ENCODE results near the gene TRAF1.

The TRAF1 gene

GRCh38 chr9:120924698-120925534 lies 1.7 kb downstream of the TRAF1 start:
- no peak for DNase-seq (ENCODE audit: low spot score)

- DNase-seq (ENCODE audit: low spot score) = no peak
Measured at GRCh38 chr9:120923620-120924328, 2.8 kb downstream of the TRAF1 start.

DNA sequence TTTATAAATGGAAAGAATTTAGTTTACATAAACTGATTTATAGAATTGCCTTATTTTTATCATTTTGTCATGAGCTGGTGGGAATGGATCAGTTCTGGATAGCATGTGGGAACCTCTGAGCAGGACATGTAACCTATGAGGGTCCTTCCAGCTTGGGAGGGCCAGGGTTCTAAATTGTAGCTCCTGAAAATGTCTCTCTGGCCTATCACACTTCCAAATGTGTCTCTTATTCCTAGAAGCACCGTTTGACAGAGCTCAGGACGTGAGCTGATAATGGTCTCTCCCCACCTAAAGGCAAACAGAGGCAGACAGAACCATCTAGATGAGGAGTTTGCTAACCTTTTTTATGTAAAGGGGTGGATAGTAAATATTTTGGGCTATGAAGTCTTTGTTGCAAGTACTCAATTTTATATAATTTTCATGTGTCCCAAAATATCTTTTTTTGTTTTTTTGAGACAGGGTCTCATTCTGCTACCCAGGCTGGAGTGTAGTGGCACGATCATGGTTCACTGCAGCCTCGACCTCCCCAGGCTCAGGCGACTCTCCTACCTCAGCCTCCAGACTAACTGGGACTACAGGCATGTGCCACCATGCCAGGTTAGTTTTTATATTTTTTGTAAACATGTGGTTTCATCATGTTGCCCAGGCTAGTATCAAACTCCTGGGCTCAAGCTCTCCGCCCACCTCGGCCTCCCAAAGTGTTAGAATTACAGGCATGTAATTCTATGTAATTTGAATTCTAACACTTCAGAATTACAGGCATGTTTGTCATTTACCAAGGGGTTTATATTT lies 4.0 kb downstream of the TRAF1 start:
- DNase-seq (ENCODE audit: low spot score) = no peak

DNA sequence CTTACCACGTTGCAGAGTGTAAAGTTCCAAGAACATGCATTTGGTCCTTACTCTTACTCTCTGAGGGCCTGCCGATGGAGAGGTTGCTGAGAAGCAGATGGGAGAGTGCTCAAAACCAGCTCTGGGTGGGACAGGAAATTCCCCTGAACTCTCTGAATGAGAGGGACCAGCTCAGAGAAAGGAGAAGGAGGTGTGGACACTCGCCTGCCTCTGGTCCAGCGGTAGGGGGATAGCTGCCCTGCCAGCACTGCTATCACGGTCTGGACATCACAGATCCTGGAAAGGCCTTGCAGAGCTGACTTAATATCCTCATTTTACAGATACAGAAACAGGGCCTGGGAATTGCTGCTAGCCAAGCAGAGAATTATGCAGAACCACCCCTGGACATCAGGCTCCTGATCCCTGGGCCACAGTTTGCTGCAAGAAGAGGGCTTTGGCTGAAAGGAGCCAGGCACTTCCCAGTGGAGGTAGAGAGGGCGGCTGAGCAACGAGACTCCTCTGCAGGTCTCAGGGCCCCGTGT lies 4.9 kb downstream of the TRAF1 start:
- no peak for DNase-seq (ENCODE audit: low spot score)

DNA sequence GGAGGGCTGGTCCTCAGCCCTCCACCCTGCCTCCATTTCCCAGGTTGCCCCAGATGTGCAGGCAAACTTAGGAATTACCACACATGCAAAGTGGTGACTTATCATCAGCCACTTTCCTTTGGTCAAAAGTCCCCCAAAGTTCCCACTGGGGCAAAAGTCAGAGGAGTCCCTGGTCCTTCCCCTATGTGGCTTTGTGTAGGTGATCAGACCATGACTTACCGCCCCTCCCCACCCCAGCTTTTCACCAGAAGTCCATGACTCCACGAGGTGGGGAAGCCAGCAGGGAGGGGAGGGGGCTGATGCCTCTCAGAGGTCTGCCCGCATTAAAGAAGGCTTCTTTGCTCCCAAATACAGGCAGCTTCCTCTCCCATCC lies 5.8 kb downstream of the TRAF1 start:
- no peak for DNase-seq (ENCODE audit: low spot score)

- no peak for DNase-seq (ENCODE audit: low spot score)
Measured at GRCh38 chr9:120919843-120920805, 6.5 kb downstream of the TRAF1 start.

DNA sequence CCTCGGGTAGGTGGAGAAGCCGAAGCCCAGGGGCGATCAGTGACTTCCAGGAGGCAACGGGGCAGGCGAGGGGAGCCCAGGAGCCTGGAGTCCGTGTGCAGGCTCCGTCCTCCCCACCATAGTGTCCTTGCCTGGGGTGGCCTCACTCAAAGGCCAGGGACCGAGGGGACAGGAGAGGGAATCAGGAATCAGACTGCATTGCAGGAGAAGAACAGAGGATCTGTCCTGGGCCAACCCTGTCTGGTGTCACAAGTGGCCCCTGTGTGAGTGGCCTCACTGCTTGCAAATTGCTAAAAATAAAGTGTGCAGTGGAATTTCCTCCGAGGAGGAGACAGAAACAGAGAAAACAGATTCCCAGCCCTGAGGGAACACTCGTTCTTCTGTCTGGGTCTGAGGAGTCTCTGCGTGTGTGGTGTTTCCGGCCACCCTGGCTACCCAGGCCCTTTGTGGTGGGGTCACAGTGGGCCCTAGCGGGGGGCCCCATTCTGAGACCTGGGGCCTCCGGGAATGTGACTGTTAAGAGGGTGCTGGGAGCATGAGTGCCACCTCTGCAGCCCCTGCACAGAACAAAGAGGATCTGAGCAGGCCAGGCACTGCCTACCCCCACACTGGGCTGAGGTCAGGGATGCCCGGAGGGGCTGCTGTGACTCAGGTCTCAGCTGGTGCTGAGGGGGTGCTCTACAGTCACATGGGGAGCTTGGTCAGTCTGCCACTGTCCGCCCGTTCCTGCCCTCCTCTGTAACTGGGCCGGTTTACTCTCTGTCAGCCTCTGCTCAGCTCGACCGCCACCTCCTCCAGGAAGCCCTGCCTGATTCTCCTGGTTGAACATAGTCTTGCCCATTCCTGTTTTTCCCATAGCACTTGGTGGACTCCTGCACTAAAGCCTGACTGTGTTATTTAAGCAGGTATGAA lies 7.4 kb downstream of the TRAF1 start:
- DNase-seq (ENCODE audit: low spot score) = no peak

DNA sequence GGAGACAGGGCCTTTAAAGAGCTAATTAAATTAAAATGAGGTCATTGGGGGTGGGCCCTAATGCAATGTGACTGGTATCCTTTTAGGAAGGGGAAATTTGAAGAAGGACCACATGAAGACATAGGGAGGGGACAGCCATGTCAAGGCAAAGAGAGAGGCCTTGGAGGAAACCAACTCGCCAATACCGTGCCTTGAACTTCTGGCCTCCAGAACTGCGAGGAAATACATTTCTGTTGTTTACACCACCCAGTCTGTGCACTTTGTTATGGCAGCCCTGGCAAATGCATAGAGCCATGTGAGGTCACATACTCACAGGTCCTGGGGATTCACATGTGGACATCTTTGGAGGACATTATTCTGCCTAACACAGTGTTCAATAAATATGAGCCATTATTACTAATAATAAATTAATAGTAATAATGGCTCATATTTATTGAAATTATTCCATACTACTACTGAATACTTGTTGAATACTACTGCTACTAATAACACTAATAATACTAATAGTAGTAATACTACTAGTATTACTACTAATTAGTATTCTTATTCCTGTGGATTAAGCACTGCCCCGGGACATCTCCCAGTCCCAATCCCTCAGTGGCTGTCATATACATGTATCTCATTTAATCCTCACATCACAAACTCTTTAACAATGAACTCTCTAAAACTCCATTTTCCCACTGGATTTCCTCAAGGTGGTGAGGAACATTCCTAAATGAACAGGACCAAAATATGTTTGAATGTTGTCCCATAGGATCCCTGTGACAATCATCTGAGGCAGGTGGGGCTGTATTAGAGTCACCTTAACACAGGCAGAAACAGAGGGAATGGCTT lies 8.4 kb downstream of the TRAF1 start:
- no peak for DNase-seq (ENCODE audit: low spot score)

- no peak for DNase-seq (ENCODE audit: low spot score)
Measured at GRCh38 chr9:120916991-120917880, 9.4 kb downstream of the TRAF1 start.

GRCh38 chr9:120916588-120916987 lies 10.0 kb downstream of the TRAF1 start:
- no peak for DNase-seq (ENCODE audit: low spot score)

DNA sequence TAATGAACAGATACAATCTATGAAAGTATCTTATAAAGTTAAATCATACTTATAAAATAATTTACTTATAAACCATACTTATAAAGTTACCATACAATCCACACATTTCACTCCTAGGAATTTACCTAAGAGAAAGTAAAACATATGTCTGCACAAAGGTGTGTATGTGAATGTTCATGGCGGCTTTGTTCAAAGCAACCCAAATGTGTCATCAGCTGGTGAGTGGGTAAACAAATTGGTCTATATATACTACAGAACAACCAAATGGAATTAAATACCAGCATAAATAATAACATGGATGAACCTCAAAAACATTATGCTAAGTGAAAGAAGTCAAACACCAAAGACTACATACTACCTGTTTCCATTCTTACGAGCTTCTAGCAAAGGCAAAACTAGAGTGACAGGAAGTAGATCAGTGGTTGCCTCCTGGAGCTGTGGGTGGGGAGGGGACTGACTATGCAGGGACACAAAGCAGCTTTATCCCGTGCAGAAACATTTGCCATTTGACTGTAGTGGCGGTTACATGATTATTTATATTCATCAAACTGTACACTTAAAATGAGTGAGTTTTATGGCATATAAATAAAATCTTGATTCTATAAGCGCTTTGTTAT lies 10.6 kb downstream of the TRAF1 start:
- DNase-seq (ENCODE audit: low spot score) = no peak

GRCh38 chr9:120914953-120915352 lies 11.6 kb downstream of the TRAF1 start:
- DNase-seq (ENCODE audit: low spot score) = no peak

- no peak for DNase-seq (ENCODE audit: low spot score)
Measured at GRCh38 chr9:120914396-120914795, 12.2 kb downstream of the TRAF1 start.

GRCh38 chr9:120913647-120914264 lies 12.8 kb downstream of the TRAF1 start:
- DNase-seq (ENCODE audit: low spot score) = no peak

DNA sequence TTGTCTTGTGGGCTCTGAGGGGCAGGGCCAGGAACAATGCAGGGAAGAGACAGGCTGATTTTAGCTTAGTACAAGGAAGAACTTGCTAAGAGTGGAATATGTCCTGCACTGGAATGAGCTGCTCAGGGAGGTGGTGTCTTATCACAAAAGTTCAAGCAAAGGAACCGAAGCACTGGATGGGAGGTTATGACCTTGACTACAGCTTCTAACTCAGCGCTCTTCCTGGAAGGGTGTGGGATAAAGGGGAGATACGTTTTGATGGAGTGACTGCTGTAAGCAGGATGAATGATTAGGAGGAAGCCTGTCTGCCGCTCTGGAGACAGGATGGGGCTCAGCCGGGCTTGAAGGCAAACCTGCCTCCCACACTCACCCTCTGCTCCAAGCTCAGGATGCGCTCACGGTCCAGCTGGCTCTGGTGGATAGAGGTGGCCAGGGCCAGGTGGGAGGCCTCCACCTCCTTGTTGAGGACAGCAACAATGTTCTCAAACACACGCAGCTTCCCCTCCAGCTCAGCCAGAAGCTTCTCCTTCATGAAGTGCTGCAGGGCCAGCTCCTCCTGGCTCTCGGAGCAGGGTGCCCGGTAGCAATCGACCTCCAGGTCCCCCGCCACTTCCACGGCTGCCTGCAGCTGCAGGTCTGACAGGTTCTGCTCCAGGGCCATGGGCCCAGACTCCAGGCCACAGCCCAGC lies 13.5 kb downstream of the TRAF1 start:
- DNase-seq (ENCODE audit: low spot score) = no peak

DNA sequence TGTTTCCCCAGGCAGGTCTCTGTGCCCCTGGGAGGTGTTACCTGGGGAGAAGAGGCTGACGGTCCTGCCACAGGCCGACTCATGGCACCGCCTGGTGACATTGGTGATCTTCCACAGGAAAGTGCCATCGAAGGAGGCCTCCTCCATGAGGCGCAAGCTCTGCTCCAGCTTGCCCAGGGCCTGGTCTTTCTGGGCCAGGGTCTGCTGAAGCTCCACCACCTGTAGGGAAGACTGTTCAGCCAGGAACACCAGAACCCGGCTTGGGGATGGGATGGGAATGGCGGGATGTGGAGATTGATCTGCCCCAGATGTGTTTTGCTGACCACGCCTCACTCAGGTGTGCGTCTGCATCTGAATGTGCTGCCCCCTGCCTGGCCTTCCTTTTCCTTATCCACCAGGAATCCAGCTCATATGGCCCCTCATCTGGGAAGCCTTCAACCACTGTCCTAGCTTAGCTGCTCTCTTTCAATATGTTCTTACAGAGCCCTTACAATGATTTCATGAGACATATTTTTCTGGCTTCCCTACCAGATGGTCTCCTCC lies 15.2 kb downstream of the TRAF1 start:
- DNase-seq (ENCODE audit: low spot score) = no peak

Data from cerebellar cortex (tissue), 1 donor.